GM12891 (cell line): ENCODE results near the gene GALK2.
"Not testable (repeated sequence)": the region's sequence is repeated elsewhere in the genome, so short reads cannot be mapped to it uniquely, and the experiment has no call there.

Experiments
- DNase-seq: peaks from one replicate; pipeline ENCODE4 v3.0.0; 2011; ENCODE audit warnings: low spot score; ENCODE audit not compliant: insufficient read length
- FAIRE-seq: peaks from 2 replicates; lab custom pipeline; 2011; peaks lifted over from hg19 to GRCh38; lab: Jason Lieb, UNC
- PAX5 ChIP-seq: IDR thresholded peaks from 2 replicates; pipeline ENCODE4 v1.6.1; 2011; ENCODE audit warnings: low read length, moderate library complexity, mild to moderate bottlenecking; ENCODE audit not compliant: insufficient read depth, severe bottlenecking
- POLR2A ChIP-seq: IDR thresholded peaks from 2 replicates; pipeline ENCODE4 v1.6.1; 2011; ENCODE audit warnings: low read depth, low read length, control low read depth
- POLR2AphosphoS5 ChIP-seq: IDR thresholded peaks from 2 replicates; pipeline ENCODE4 v1.6.1; 2011; ENCODE audit warnings: low read depth, low read length, control low read depth
- POU2F2 ChIP-seq: IDR thresholded peaks from 2 replicates; pipeline ENCODE4 v1.6.1; 2011; ENCODE audit warnings: low read depth, mild to moderate bottlenecking, control low read depth, low read length, moderate library complexity
- SPI1 ChIP-seq: IDR thresholded peaks from 2 replicates; pipeline ENCODE4 v1.6.1; 2011; ENCODE audit warnings: low read depth, low read length, control low read depth
- TAF1 ChIP-seq: IDR thresholded peaks from 2 replicates; pipeline ENCODE4 v1.6.1; 2011; ENCODE audit warnings: low read depth, low read length, control low read depth

Gene GALK2

DNA sequence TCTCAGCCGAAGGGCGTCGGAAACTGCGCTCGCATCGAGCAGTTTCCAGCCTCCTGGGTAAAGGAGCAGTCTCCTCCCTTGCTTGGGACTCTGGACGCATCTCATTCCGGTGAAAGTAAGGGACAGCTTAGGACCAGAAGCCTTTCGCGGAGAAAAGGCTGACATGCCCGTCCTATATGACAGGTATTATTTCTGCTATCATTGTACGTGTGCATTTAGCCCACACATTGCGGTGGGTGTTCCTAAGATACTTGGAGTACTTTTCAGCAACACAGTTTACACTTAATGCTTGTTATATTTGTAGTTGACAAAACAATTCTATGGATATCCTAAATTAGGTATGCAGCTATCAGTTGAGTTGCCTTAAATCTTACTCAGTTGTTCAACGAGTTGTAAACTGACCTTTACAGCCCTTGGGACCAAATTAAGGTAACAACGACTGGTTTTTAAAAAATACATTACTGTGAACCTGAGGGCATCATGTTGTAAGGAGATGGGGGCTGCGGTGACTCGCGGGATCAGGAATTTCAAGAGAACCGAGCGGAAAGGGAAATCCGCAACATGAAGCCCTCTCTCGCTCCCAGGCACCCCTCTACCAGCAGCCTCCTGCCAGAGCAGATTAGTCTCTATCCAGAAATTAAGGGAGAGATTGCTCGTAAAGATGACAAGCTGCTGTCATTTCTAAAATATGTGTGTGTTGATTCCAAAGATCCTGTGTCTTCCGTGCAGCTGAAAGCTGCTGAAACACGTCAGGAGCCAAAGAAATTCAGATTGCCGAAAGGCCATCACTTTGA lies 14.0 kb upstream of the GALK2 start:
- TF ChIP-seq POU2F2, result no peak
- no peak for TF ChIP-seq POLR2AphosphoS5
- TF ChIP-seq PAX5, result no peak
- TF ChIP-seq TAF1, result no peak
- no peak for TF ChIP-seq SPI1
- no peak for TF ChIP-seq POLR2A
- DNase-seq (no peak), FAIRE-seq (no peak)

DNA sequence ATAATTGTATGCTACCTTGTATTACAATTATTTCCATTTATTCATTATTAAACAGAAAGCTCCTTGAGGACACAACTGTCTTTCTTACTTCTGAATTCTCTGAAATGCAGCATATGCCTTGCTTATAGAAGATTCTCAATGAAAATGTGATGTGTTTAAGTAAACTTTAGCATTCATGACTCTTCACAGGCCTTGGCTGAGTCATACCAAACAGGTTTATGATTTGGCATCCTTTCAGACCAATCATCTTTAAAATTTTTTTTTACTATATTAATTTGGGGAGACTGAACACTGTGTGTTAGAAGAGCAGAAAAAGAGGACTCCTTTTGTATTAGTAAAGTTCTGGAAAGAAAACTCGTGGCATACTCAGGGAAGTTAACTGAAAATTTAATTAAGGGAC lies 6.4 kb upstream of the GALK2 start:
- FAIRE-seq (no peak), DNase-seq (no peak)
- TF ChIP-seq PAX5 (no peak), POU2F2 (no peak), TAF1 (no peak), SPI1 (no peak), POLR2AphosphoS5 (no peak), POLR2A (no peak)

- FAIRE-seq, result no peak
- DNase-seq, result no peak
- TF ChIP-seq POU2F2, result no peak
- TF ChIP-seq SPI1, result no peak
- TF ChIP-seq POLR2A, result no peak
- TF ChIP-seq POLR2AphosphoS5, result no peak
- TF ChIP-seq PAX5, result no peak
These were observed 5.2 kb upstream of the GALK2 start for GRCh38 chr15:49164865-49165264.

GRCh38 chr15:49168016-49168415 lies 2.0 kb upstream of the GALK2 start:
- FAIRE-seq (no peak), DNase-seq (no peak)
- no peak for TF ChIP-seq POU2F2
- no peak for TF ChIP-seq PAX5
- no peak for TF ChIP-seq POLR2A
- TF ChIP-seq POLR2AphosphoS5, result no peak
- TF ChIP-seq SPI1, result no peak
- no peak for TF ChIP-seq TAF1

GRCh38 chr15:49171790-49172189 lies 1.7 kb downstream of the GALK2 start:
- FAIRE-seq (no peak), DNase-seq (no peak)
- no peak for TF ChIP-seq TAF1
- no peak for TF ChIP-seq POU2F2
- TF ChIP-seq POLR2AphosphoS5, result no peak
- TF ChIP-seq POLR2A, result no peak
- TF ChIP-seq PAX5, result no peak
- no peak for TF ChIP-seq SPI1

DNA sequence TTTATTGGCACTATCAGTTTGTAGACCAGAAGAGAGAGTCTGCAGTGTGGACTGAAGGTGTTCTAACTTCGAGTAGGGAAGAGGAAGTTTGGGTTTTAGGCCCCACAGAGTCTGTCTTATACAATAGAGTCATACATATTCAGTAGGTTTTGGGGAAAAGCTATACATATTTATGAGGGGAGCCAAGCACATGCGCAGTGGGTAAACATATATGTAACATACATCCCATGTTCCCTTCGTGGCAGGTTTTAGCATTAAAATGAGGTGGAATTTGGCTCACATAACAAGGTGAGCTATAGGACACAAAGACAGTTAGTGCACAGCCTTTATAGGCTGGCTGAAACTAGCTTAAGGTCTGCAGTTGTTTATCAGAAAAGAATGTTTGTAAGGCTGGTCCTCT lies 4.9 kb downstream of the GALK2 start:
- no peak for TF ChIP-seq POLR2A
- TF ChIP-seq POU2F2, result no peak
- TF ChIP-seq PAX5, result no peak
- DNase-seq (no peak), FAIRE-seq (no peak)

- DNase-seq, FAIRE-seq: not testable (repeated sequence)
These were observed 5.7 kb downstream of the GALK2 start for GRCh38 chr15:49175582-49176397.

GRCh38 chr15:49178497-49178896 lies 8.4 kb downstream of the GALK2 start:
- no peak for DNase-seq
- no peak for FAIRE-seq
- TF ChIP-seq TAF1, result no peak
- TF ChIP-seq PAX5, result no peak
- no peak for TF ChIP-seq SPI1
- TF ChIP-seq POU2F2, result no peak
- TF ChIP-seq POLR2AphosphoS5, result no peak
- no peak for TF ChIP-seq POLR2A

- FAIRE-seq (no peak), DNase-seq (no peak)
- TF ChIP-seq TAF1 (no peak), PAX5 (no peak), POLR2A (no peak), POLR2AphosphoS5 (no peak), POU2F2 (no peak), SPI1 (no peak)
These were observed 9.6 kb downstream of the GALK2 start for GRCh38 chr15:49179433-49180190.
